HepG2 (cell line): ENCODE measurements around the gene OR2L3.

Source experiments
- JUN ChIP-seq: sonication (generic); formaldehyde crosslinking; IDR thresholded peaks from 2 replicates; pipeline ENCODE4 v1.4.0; 2020; ENCODE audit warnings: mild to moderate bottlenecking, missing genetic modification reagents
- MAZ ChIP-seq, 2 experiments: sonication (generic) in 1 of 2; formaldehyde crosslinking in 1 of 2; IDR thresholded peaks; 2 replicates each; pipeline versions ENCODE4 v1.5.0 to v1.6.1; 2012 to 2020; ENCODE audit warnings: low read depth in 2 of 2, mild to moderate bottlenecking in 2 of 2, borderline replicate concordance in 1 of 2, improper control_type of control experiment in 1 of 2, low read length in 1 of 2, missing genetic modification reagents in 1 of 2, moderate library complexity in 1 of 2
- POGZ ChIP-seq: sonication (generic); formaldehyde crosslinking; IDR thresholded peaks from 2 replicates; pipeline ENCODE4 v1.4.0; 2020; ENCODE audit warnings: mild to moderate bottlenecking, missing genetic modification reagents
- SAFB2 ChIP-seq: sonication (generic); formaldehyde crosslinking; IDR thresholded peaks from 2 replicates; pipeline ENCODE4 v1.5.1; 2020; ENCODE audit warnings: missing genetic modification reagents, low read depth, mild to moderate bottlenecking, borderline replicate concordance
- SNRNP70 ChIP-seq: fragments of 200-400 bp; formaldehyde crosslinking; IDR thresholded peaks from 2 replicates; pipeline ENCODE4 v1.6.1; 2017; ENCODE audit warnings: mild to moderate bottlenecking, low read depth, low read length, moderate library complexity
- TAF1 ChIP-seq: sonication (generic); formaldehyde crosslinking; IDR thresholded peaks from 2 replicates; pipeline ENCODE4 v1.4.0; 2020; ENCODE audit warnings: missing genetic modification reagents
- TGIF2 ChIP-seq: IDR thresholded peaks from 2 replicates; pipeline ENCODE4 v1.6.1; 2016; ENCODE audit warnings: control low read depth, missing compliant biosample characterization
- ZMYM2 ChIP-seq: sonication (generic); formaldehyde crosslinking; IDR thresholded peaks from 2 replicates; pipeline ENCODE4 v1.8.0; 2022; ENCODE audit warnings: mild to moderate bottlenecking, missing genetic modification reagents
- ZNF558 ChIP-seq: sonication (generic); formaldehyde crosslinking; IDR thresholded peaks from 2 replicates; pipeline ENCODE4 v1.9.0; 2022; ENCODE audit warnings: mild to moderate bottlenecking, missing genetic modification reagents, borderline replicate concordance
- ZZZ3 ChIP-seq: sonication (generic); formaldehyde crosslinking; IDR thresholded peaks from 2 replicates; pipeline ENCODE4 v1.4.0; 2020; ENCODE audit warnings: missing genetic modification reagents, mild to moderate bottlenecking, borderline replicate concordance
- TF ChIP-seq, protein P1 (sequence below): sonication (generic); formaldehyde crosslinking; IDR thresholded peaks from 2 replicates; pipeline ENCODE4 v1.4.0; 2020; ENCODE audit warnings: missing genetic modification reagents
- TF ChIP-seq, protein P2 (sequence below): sonication (generic); formaldehyde crosslinking; IDR thresholded peaks from 2 replicates; pipeline ENCODE4 v1.4.0; 2020; ENCODE audit warnings: missing genetic modification reagents, borderline replicate concordance
- TF ChIP-seq, protein P3 (sequence below): sonication (generic); formaldehyde crosslinking; IDR thresholded peaks from 2 replicates; pipeline ENCODE4 v1.5.0; 2020; ENCODE audit warnings: mild to moderate bottlenecking, missing genetic modification reagents
- TF ChIP-seq, protein P4 (sequence below): sonication (generic); formaldehyde crosslinking; IDR thresholded peaks from 2 replicates; pipeline ENCODE4 v1.5.0; 2020; ENCODE audit warnings: mild to moderate bottlenecking, missing genetic modification reagents, moderate library complexity

GRCh38 chr1:248029770-248030169, 16.9 kb upstream of the OR2L3 start, which contains the start of gene OR2L2:
- TF ChIP-seq TGIF2 (CRISPR knock-in tag), result no peak
- TF ChIP-seq ZNF558, result no peak
- TF ChIP-seq SNRNP70, result no peak
- TF ChIP-seq, protein P1, sequence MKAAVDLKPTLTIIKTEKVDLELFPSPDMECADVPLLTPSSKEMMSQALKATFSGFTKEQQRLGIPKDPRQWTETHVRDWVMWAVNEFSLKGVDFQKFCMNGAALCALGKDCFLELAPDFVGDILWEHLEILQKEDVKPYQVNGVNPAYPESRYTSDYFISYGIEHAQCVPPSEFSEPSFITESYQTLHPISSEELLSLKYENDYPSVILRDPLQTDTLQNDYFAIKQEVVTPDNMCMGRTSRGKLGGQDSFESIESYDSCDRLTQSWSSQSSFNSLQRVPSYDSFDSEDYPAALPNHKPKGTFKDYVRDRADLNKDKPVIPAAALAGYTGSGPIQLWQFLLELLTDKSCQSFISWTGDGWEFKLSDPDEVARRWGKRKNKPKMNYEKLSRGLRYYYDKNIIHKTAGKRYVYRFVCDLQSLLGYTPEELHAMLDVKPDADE, result no peak
- no peak for TF ChIP-seq MAZ (IDR thresholded peaks at IDR 0.05; ENCODE audit: borderline replicate concordance, low read depth, low read length)
- TF ChIP-seq MAZ (CRISPR knock-in tag; IDR thresholded peaks at IDR 0.05; ENCODE audit: low read depth), result no peak
- TF ChIP-seq, protein P2, sequence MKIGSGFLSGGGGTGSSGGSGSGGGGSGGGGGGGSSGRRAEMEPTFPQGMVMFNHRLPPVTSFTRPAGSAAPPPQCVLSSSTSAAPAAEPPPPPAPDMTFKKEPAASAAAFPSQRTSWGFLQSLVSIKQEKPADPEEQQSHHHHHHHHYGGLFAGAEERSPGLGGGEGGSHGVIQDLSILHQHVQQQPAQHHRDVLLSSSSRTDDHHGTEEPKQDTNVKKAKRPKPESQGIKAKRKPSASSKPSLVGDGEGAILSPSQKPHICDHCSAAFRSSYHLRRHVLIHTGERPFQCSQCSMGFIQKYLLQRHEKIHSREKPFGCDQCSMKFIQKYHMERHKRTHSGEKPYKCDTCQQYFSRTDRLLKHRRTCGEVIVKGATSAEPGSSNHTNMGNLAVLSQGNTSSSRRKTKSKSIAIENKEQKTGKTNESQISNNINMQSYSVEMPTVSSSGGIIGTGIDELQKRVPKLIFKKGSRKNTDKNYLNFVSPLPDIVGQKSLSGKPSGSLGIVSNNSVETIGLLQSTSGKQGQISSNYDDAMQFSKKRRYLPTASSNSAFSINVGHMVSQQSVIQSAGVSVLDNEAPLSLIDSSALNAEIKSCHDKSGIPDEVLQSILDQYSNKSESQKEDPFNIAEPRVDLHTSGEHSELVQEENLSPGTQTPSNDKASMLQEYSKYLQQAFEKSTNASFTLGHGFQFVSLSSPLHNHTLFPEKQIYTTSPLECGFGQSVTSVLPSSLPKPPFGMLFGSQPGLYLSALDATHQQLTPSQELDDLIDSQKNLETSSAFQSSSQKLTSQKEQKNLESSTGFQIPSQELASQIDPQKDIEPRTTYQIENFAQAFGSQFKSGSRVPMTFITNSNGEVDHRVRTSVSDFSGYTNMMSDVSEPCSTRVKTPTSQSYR (CRISPR knock-in tag), result no peak
- no peak for TF ChIP-seq ZZZ3 (CRISPR knock-in tag)
- TF ChIP-seq, protein P3, sequence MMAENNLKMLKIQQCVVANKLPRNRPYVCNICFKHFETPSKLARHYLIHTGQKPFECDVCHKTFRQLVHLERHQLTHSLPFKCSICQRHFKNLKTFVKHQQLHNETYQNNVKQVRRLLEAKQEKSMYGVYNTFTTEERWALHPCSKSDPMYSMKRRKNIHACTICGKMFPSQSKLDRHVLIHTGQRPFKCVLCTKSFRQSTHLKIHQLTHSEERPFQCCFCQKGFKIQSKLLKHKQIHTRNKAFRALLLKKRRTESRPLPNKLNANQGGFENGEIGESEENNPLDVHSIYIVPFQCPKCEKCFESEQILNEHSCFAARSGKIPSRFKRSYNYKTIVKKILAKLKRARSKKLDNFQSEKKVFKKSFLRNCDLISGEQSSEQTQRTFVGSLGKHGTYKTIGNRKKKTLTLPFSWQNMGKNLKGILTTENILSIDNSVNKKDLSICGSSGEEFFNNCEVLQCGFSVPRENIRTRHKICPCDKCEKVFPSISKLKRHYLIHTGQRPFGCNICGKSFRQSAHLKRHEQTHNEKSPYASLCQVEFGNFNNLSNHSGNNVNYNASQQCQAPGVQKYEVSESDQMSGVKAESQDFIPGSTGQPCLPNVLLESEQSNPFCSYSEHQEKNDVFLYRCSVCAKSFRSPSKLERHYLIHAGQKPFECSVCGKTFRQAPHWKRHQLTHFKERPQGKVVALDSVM (CRISPR knock-in tag), result no peak
- no peak for TF ChIP-seq ZMYM2 (CRISPR knock-in tag)
- TF ChIP-seq POGZ (CRISPR knock-in tag), result no peak
- TF ChIP-seq JUN (CRISPR knock-in tag), result no peak
- TF ChIP-seq, protein P4, sequence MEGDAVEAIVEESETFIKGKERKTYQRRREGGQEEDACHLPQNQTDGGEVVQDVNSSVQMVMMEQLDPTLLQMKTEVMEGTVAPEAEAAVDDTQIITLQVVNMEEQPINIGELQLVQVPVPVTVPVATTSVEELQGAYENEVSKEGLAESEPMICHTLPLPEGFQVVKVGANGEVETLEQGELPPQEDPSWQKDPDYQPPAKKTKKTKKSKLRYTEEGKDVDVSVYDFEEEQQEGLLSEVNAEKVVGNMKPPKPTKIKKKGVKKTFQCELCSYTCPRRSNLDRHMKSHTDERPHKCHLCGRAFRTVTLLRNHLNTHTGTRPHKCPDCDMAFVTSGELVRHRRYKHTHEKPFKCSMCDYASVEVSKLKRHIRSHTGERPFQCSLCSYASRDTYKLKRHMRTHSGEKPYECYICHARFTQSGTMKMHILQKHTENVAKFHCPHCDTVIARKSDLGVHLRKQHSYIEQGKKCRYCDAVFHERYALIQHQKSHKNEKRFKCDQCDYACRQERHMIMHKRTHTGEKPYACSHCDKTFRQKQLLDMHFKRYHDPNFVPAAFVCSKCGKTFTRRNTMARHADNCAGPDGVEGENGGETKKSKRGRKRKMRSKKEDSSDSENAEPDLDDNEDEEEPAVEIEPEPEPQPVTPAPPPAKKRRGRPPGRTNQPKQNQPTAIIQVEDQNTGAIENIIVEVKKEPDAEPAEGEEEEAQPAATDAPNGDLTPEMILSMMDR (CRISPR knock-in tag), result no peak
- TF ChIP-seq TAF1 (CRISPR knock-in tag), result no peak
- no peak for TF ChIP-seq SAFB2 (CRISPR knock-in tag)
